ENCODE data around the gene ETDC. TPM values are rescaled to one million over a fixed set of nuclear protein-coding genes. Genes with fewer than 3 reads are reported as not detected.

ETDC gene
- total and polyA plus RNA-seq, 2 of the 4 experiments (the other 2 are of a cell fraction) = not detected

DNA sequence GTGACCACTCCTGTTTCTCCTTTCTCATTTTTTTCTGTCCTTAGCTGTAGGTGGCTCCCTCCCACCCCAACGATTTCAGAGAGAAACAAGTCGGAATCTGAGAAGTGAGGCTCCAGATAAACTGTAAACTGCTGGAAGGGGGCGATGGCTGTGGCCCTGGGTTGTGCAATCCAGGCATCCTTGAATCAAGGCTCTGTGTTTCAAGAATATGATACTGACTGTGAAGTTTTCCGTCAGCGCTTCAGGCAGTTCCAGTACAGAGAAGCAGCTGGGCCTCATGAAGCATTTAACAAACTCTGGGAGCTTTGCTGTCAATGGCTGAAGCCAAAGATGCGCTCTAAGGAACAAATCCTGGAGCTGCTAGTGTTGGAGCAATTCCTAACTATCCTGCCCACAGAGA is 37.7 kb downstream of the ETDC start:
- H3K36me3 ChIP-seq (ENCODE audit: control insufficient read depth, insufficient read depth, low read length) = peaks cover 3% of the 10 kb centered on the region; the same call in 1 of the 2 replicates
- H3K9me3 ChIP-seq (ENCODE audit: control insufficient read depth, insufficient read depth, low read length) = no peaks in the 10 kb centered on the region
- no peaks in the 10 kb centered on the region for H3K9me1 ChIP-seq (ENCODE audit: insufficient read depth, low read length)
- H2AK9ac ChIP-seq (replicated peaks; ENCODE audit: low read depth, low read length, poor library complexity) = peak overlapping the region; percentile 45
- no peak overlapping the region for H3K4ac ChIP-seq (ENCODE audit: low read depth, low read length)
- BruUV-seq (replicated peaks) = no TSS peak
- H2BK15ac ChIP-seq (ENCODE audit: low read depth, low read length) = no peak overlapping the region
- intact Hi-C loops (cut with micrococcal nuclease) (no loop called here), in situ Hi-C loops (cut with MboI; ENCODE audit: low sequenced_read_pairs) (no loop called here), dilution Hi-C loops (cut with HindIII; ENCODE audit: low sequenced_read_pairs, unreplicated experiment) (no loop called here)
- no peaks in the 10 kb centered on the region for H3K4me1 ChIP-seq (ENCODE audit: control insufficient read depth, insufficient read depth, low read length)
- 0 out of 2 replicates have a peak, but pooled peaks cover 6% of the 10 kb centered on the region for H4K20me1 ChIP-seq (ENCODE audit: insufficient read depth, low read length)
- peaks cover 8 to 23% of the 10 kb centered on the region in 2 experiments; a peak in 2 of 4 replicates for H3K79me1 ChIP-seq (ENCODE audit: low read depth in 1 of 2, low read length in 2 of 2)
- H2AFZ ChIP-seq (replicated peaks; ENCODE audit: low read length, poor library complexity) = no peak overlapping the region
- no peaks in the 10 kb centered on the region for H3K27me3 ChIP-seq (ENCODE audit: control insufficient read depth, insufficient read depth, low read length)
- no peak for ATAC-seq (ENCODE audit: low read depth)
- no peak overlapping the region for H3K56ac ChIP-seq (ENCODE audit: extremely low read depth, insufficient read depth, low read length)
- H2BK5ac ChIP-seq (ENCODE audit: low read depth, low read length, poor library complexity, severe bottlenecking) = no peak overlapping the region
- 20% methylated on average over 1 of the region's 6 CpGs; no CpG with 5 or more reads in 1 of the 2 experiments for WGBS, 2 experiments (ENCODE audit: extremely low coverage in 2 of 2, insufficient read length in 1 of 2)
- no peak overlapping the region for H3K4me3 ChIP-seq (ENCODE audit: insufficient read depth, low read depth, low read length)
- H3K9ac ChIP-seq (ENCODE audit: low read depth, low read length) = no peak overlapping the region
- no peak overlapping the region for H4K8ac ChIP-seq (ENCODE audit: low read depth in 2 of 2, low read length in 2 of 2)
- no peak overlapping the region for H2BK120ac ChIP-seq (ENCODE audit: low read depth, low read length)
- H3K4me2 ChIP-seq (ENCODE audit: low read depth, low read length) = no peak overlapping the region
- no peak overlapping the region for H2AK5ac ChIP-seq (ENCODE audit: low read depth, low read length)
- ChIA-PET POLR2A (ENCODE audit: unreplicated experiment) (no interaction called here), CTCF (interaction anchor here (0.6 kb wide), 1 partner anchor 29 kb away, joined by 5 read pairs; no protein-coding TSS in a partner anchor)
- 0 out of 2 replicates have a peak, but pooled peaks have one; percentile 8 for TF ChIP-seq CEBPB (IDR thresholded peaks at IDR 0.05; ENCODE audit: low read depth, low read length)
- TF ChIP-seq, protein P1, sequence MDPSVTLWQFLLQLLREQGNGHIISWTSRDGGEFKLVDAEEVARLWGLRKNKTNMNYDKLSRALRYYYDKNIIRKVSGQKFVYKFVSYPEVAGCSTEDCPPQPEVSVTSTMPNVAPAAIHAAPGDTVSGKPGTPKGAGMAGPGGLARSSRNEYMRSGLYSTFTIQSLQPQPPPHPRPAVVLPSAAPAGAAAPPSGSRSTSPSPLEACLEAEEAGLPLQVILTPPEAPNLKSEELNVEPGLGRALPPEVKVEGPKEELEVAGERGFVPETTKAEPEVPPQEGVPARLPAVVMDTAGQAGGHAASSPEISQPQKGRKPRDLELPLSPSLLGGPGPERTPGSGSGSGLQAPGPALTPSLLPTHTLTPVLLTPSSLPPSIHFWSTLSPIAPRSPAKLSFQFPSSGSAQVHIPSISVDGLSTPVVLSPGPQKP (IDR thresholded peaks at IDR 0.05; ENCODE audit: borderline replicate concordance, low read depth, low read length) = no peak
- H4K5ac ChIP-seq (ENCODE audit: low read depth, low read length) = no peak overlapping the region
- H3K27ac ChIP-seq (ENCODE audit: insufficient read depth, low read length) = no peak overlapping the region
- no peak overlapping the region for H3K18ac ChIP-seq (ENCODE audit: low read depth, low read length)
- no peak overlapping the region for H3K14ac ChIP-seq (replicated peaks; ENCODE audit: low read depth, low read length)
- no peak overlapping the region for H4K91ac ChIP-seq (ENCODE audit: insufficient read depth, low read depth, low read length)
- H2BK20ac ChIP-seq (ENCODE audit: low read depth, low read length) = no peak overlapping the region
- no peak for DNase-seq
- H3K23ac ChIP-seq (ENCODE audit: low read depth, low read length) = no peak overlapping the region
